ENCODE results near the gene KCNAB1. TPM values are rescaled to one million over a fixed set of nuclear protein-coding genes. Genes with fewer than 3 reads are reported as not detected.

Gene KCNAB1
- total and polyA plus RNA-seq, 2 of the 8 experiments (the other 6 are each of a cell fraction or from before 2014, with no cell fraction given) = 0.51 to 2.3 TPM

DNA sequence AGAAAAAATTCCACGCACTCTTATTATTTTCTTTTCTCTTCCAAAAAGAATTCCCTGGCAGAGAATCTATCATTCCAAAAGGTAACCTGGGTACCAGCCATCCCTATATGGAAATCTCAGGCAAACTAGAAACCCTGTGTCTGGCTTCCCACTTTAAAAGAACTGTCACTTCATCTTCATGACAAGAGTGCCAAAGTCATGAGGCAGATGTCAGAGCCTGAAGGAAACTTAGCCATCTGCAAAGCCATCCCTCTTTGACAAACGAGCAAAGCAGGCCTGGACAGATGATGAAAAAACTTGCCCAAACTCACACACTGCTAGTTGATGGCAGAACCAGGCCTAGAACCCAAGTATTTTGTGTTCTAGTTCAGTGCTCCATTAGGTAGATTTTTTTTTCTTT is 418.7 kb downstream of the KCNAB1 start:
- Histone ChIP-seq H3K23me2 (ENCODE audit: low read depth, low read length) (no peaks in the 10 kb centered on the region), H3K79me2 (ENCODE audit: control insufficient read depth in 1 of 2, insufficient read depth in 2 of 2, low read length in 2 of 2) (no peaks in the 10 kb centered on the region), H2BK5ac (ENCODE audit: low read depth, low read length) (no peak overlapping the region), H3K23ac (ENCODE audit: insufficient read length) (no peak overlapping the region), H2AK5ac (ENCODE audit: low read depth, low read length) (no peak overlapping the region), H2BK120ac (replicated peaks; ENCODE audit: low read depth, low read length) (no peak overlapping the region), H3K79me1 (ENCODE audit: low read depth, low read length) (no peaks in the 10 kb centered on the region), H4K20me1 (replicated peaks in 1 of 2; ENCODE audit: control insufficient read depth in 1 of 2, insufficient read depth in 2 of 2, low read length in 2 of 2) (no peaks in the 10 kb centered on the region), H2BK12ac (ENCODE audit: low read depth, low read length) (no peak overlapping the region), H3K27me3 (replicated peaks in 1 of 4; ENCODE audit: control insufficient read depth in 3 of 4, extremely low read depth in 1 of 4, insufficient read depth in 3 of 4, low read length in 3 of 4) (no peaks in the 10 kb centered on the region), H3K14ac (ENCODE audit: insufficient read length) (no peak overlapping the region), H4K91ac (replicated peaks; ENCODE audit: insufficient read length, low read length) (no peak overlapping the region), H3K18ac (ENCODE audit: extremely low read depth, low read length) (no peak overlapping the region), H3K36me3 (ENCODE audit: control insufficient read depth in 2 of 4, insufficient read depth in 4 of 4, low read length in 3 of 4) (peaks cover 8 to 38% (median 24%) of the 10 kb centered on the region in 4 experiments), H2AFZ (ENCODE audit: low read length) (no peak overlapping the region), H3K9me3 (ENCODE audit: insufficient read depth in 2 of 2, low read depth in 1 of 2, low read length in 1 of 2) (no peaks in the 10 kb centered on the region), H3K4me2 (ENCODE audit: insufficient read depth in 1 of 2, low read depth in 2 of 2, low read length in 2 of 2) (no peak overlapping the region), H3K4me1 (replicated peaks in 1 of 4; ENCODE audit: control insufficient read depth in 3 of 4, insufficient read depth in 4 of 4, low read length in 3 of 4) (peaks cover 0 to 3% (median 0%) of the 10 kb centered on the region in 4 experiments; a peak in 2 of 7 replicates), H3K4ac (replicated peaks; ENCODE audit: insufficient read length, low read depth, low read length) (no peak overlapping the region), H3K56ac (replicated peaks; ENCODE audit: insufficient read length, low read depth, low read length) (no peak overlapping the region), H2BK20ac (ENCODE audit: low read length) (no peak overlapping the region), H3K4me3 (ENCODE audit: extremely low read depth in 1 of 4, insufficient read depth in 2 of 4, low read depth in 3 of 4, low read length in 4 of 4) (no peak overlapping the region), H2BK15ac (ENCODE audit: low read length) (no peak overlapping the region), H4K5ac (ENCODE audit: insufficient read length, low read depth, low read length) (no peak overlapping the region), H4K8ac (ENCODE audit: extremely low read depth, insufficient read depth, low read length) (no peak overlapping the region), H3K27ac (ENCODE audit: low read depth, low read length) (no peak overlapping the region), H3K9ac (replicated peaks in 1 of 4; ENCODE audit: extremely low read depth in 1 of 4, low read depth in 3 of 4, low read length in 3 of 4) (no peak overlapping the region)
- 86% methylated on average over 2 of the region's 2 CpGs; no CpG with 5 or more reads in 1 of the 2 experiments for WGBS, 2 experiments (ENCODE audit: extremely low coverage in 1 of 2, insufficient coverage in 1 of 2, insufficient read length in 1 of 2, insufficient replicate concordance in 2 of 2, low coverage in 1 of 2, low lambda C conversion rate in 2 of 2, missing lambda C conversion rate in 1 of 2)
- no peak for DNase-seq (ENCODE audit: low read depth in 1 of 2, low spot score in 2 of 2)
- no peak for FAIRE-seq
- CTCF ChIA-PET (ENCODE audit: partially characterized antibody) = interaction anchor here (1.1 kb wide), 1 partner anchor 387 kb away, joined by 4 read pairs; no protein-coding TSS in a partner anchor
- TF ChIP-seq POLR2A (IDR thresholded peaks at IDR 0.05; ENCODE audit: control extremely low read depth in 1 of 2, low read depth in 2 of 2, low read length in 2 of 2) (no peak), SIN3A (conservative IDR thresholded peaks at IDR 0.05 in 1 of 2, IDR thresholded peaks at IDR 0.05 in 1 of 2; ENCODE audit: low read depth in 1 of 2, low read length in 2 of 2) (no peak), SP4 (IDR thresholded peaks at IDR 0.05; ENCODE audit: low read length) (no peak), CTBP2 (IDR thresholded peaks at IDR 0.05; ENCODE audit: borderline replicate concordance, insufficient read depth, insufficient read length, low read length) (no peak), CBX5 (IDR thresholded peaks at IDR 0.05; ENCODE audit: low read depth, low read length) (no peak), SUZ12 (IDR thresholded peaks at IDR 0.05; ENCODE audit: low read length) (no peak), BRCA1 (IDR thresholded peaks at IDR 0.05; ENCODE audit: low read depth, low read length) (no peak), GABPA (IDR thresholded peaks at IDR 0.05; ENCODE audit: borderline replicate concordance, insufficient read depth, low read length) (no peak), BACH1 (IDR thresholded peaks at IDR 0.05; ENCODE audit: low read length) (no peak), SRF (IDR thresholded peaks at IDR 0.05; ENCODE audit: low read depth, low read length) (no peak)
- TF ChIP-seq, protein P1, sequence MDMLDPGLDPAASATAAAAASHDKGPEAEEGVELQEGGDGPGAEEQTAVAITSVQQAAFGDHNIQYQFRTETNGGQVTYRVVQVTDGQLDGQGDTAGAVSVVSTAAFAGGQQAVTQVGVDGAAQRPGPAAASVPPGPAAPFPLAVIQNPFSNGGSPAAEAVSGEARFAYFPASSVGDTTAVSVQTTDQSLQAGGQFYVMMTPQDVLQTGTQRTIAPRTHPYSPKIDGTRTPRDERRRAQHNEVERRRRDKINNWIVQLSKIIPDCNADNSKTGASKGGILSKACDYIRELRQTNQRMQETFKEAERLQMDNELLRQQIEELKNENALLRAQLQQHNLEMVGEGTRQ (IDR thresholded peaks at IDR 0.05; ENCODE audit: low read length) = no peak
- POLR2A ChIA-PET (ENCODE audit: partially characterized antibody) = interaction anchor here (1.7 kb wide), 1 partner anchor 12 kb away, joined by 4 read pairs; no protein-coding TSS in a partner anchor

Data from H1 (cell line).